ENCODE results near the gene SLMAP.

Gene SLMAP

DNA sequence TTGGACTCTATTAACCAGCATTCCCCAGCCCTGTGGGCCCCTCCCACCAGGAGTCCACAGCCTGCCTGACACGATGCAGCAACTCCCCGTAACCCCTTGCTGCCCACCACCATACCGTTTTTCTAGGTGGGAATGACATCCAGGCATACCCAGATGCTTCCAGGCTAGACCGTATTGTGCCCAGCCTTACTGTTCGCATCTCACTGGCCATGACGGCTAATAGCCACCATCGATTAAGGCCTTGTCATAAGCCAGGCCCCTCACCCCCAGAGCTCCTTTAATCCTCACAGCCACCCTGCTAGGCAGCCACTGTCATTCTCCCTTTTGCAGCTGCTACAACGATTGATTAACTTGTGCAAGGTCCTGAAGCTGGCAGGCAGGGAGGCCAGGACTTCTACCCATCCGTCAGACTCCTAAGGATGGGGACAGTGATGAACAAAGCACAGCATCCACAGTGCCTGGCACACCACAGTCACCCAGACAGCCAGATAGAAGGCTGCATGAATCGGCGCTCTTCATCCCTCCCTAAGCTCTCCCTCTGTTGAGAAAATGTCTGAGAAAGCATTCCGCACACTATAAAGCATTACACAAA is 192.1 kb downstream of the SLMAP start:
- DNase-seq = no peak

DNA sequence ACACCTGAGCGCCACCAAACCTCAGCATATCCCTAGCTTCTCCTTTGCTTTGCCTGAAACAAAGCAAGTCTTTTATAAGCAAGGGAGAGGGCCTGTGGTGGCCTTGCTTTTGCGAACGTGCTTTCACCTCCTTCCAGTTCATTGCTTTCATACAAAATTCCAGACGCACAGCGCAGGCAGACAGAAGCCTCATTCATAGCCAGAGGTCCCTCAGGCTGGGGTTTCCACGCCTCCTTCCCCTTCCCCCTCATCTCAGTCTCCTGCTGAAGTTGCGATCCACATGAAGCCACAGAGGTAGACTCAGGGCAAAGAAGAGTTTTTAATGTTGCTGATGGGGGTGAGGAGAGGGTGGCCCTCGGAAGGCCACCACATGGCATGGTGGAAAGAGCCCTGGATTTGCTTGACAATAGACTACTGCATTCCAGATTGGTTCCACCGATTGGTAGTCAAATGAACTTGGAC is 192.7 kb downstream of the SLMAP start:
- no peak for DNase-seq

DNA sequence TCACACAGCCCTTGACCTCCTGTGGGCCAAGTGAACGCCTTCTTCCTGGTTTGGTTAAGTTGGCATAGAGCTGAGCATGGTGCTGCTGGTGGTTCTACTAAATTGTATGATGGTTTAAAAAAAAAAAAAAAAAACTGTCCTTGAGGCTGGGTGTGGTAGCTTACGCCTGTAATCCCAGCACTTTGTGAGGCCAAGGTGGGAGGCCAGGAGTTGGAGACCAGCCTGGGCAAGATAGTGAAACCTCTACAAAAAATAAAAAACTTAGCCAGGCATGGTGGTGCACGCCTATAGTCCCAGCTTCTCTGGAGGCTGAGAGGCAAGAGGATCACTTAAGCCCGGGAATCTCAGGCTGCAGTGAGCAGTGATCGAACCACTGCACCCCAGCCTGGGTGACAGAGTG is 193.2 kb downstream of the SLMAP start:
- no peak for DNase-seq

DNA sequence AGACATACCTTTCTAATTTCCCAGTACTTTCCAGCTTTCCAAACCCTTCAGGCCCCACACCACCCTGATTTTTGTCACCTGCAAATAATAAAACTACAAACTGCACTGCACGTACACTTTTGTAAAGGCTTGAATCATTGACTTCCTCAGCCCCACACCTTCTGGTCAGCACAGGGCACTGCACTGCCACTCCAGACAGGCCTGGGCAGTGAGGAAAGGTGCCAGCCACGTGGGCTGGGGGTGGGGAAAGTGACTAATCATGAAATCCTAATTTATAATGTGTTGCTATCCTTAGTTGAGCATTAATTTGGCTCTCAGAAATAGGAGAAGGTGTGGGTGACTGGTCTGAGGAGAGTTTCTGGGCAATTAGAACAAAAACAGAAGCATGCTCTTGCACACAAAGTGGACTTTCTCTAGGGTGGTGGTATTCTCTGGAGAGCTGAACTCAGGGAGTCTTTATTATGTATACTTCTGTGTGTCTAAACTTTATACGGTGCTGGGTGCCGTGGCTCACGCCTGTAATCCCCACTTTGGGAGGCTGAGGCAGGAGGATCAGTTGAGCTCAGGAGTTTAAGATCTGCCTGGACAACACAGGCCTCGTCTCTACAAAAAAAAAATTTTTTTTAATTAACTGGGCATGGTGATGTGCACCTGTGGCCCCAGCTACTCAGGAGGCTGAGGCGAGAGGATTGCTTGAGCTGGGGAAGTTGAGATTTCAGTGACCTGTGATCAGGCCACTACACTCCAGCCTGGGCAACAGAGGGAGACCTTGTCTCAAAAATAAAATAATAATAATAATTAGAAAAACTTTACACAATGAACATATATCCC is 193.9 kb downstream of the SLMAP start:
- DNase-seq = no peak

DNA sequence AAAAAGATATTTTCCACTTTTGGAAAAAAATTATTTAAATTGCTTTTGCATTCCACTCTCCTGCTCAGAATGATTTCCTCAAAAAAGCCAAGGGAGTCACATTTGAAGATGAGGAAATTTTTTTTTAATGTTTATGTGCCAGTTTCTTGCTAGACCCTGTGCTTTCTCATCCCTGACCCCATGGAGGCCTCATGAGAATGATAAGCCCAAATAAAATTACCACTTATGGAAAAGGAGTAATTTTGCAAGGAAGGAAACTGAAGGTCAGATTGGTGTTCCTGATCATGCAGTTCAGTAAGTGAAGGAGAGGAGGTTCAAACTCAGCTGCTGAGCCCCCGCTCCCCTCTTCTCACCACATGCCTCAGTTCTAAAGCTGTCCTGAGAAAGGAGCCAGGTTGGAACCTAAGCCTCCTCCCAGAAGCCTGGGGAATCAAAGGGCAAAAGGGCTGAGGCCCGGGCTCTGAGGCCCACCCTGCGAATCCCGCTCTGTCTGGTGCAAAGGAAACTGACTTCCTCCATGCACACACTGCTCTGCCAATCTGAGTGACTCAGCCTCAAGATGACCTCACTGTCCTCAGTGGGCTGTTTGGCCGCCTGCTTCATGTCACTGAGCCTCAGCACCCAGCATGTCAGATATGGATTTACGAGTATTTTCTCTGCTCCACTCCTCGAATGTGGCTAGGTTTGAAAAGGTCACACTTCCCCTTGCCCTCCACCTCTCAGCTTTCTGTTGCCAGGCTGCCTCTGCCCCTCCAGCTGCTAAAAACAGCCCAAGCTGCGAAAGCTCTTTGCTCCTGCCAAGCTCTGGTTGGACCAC is 195.2 kb downstream of the SLMAP start:
- no peak for DNase-seq

DNA sequence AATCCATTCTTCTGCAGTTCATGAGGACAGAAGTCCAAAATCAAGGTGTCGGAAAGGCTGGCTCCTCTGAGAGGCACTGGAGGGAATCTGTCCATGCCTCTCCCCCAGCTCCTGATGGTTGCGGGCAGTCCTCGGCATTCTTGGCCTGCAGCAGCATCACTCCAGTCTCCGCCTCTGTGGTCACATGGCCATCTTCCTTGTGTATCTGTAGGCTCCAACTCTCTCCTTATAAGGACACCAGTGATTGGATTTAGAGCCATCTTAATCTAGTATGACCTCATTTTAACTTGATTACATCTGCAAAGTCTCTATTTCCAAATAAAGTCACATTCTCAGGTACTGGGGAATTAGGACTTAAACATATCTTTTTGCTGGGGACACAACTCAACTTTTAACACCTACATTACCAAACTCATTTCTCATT is 196.1 kb downstream of the SLMAP start:
- DNase-seq = no peak

DNA sequence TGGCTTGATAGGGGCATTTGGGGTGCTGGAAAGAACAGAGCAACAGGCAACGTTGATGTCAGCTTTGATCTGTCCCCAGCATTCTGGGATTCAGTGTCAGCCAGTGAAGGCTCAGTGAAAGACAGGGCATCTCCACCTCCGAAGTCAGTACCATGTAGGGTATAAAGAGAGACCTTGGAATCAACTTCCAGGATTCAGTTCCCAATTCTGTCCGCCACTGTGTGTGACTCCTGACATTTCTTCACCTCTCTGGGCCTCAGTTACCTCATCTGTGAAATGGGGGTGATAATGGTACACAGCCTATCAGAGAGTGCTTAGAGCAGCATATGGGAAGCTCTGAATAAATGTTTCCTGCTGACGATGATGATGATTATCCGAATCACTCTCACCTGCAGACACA is 196.5 kb downstream of the SLMAP start:
- no peak for DNase-seq

DNA sequence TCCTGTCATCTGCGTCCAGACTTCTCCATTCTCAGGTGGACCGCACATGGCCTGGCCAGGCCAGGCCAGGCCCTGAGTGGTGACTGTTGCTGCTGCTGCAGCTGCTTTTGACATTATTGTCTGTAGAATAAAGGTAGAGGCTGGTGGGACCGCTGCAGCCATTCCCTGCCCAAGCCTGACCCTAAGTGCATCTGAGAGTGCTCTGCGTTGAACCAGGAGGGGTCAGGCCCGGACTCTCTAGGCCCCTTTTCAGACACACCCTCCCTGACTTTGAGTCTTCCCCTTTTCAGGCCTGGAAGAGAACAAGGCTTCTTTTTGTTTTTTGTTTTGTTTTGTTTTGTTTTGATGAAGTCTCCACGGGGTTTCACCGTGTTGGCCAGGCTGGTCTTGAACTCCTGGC is 197.5 kb downstream of the SLMAP start:
- DNase-seq = no peak

DNA sequence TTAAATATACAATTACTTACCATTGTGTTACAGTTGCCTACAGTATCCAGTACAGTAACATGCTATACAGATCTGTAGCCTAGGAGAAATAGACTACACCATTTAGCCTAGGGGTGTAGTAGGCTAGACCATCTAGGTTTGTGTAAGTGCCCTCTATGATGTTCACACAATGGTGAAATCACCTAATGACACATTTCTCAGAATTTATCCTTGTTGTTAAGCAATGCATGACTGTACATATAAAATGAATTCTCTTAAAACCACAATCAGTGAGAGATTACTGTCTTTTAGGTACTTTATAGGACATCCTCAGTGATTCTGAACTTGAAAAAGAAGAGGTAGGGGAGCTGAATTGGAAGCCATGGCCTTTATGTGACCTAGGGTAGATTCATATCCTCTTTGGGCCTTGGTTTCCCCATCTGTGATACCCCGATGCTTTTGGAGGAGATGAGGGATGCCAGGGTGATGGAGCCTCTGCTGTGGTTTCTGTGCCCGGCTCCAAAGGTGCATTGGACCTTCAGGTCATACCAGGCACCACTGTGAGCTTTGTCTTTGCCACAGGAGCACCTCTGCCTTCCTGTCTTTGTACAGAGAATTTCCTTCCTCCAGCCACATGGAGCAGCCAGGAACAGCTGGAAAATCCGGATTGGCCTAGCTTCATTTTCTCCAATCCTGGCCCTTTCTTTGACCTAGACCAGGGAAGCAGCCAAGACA is 200.2 kb downstream of the SLMAP start:
- DNase-seq = no peak

DNA sequence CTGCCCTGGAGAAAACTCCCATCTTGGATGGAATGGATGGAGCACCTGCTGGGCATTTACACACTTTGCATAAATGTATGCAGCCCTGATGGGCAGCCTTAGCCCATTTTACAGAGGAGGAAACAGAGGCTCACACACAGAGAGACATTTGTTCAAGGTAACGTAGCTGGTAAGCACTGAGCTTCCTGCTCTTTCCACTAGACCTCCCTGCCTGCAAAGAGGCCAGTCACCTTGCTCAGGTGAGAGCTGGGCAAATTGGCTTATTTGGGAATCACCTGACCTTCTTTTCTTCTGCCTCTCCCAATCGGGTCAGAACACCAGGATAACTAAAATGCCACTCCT is 200.7 kb downstream of the SLMAP start:
- DNase-seq = no peak

DNA sequence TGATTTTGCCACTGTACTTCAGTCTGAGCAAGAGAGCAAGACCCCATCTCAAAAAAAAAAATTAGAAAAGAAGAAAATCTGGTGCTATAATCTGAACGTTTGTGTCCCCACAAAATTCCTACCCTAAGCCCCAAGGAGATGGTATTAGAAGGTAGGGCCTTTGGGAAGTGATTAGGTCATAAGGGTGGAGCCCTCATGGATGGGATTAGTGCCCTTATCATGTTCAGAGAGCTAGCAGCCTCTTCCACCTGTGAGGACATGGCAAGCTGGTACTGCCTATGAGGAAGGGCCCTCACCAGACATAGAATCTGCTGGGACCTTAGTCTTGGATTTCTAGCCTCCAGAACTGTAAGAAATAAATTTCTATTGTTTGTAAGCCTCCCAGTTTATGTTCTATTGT is 201.7 kb downstream of the SLMAP start:
- no peak for DNase-seq

DNA sequence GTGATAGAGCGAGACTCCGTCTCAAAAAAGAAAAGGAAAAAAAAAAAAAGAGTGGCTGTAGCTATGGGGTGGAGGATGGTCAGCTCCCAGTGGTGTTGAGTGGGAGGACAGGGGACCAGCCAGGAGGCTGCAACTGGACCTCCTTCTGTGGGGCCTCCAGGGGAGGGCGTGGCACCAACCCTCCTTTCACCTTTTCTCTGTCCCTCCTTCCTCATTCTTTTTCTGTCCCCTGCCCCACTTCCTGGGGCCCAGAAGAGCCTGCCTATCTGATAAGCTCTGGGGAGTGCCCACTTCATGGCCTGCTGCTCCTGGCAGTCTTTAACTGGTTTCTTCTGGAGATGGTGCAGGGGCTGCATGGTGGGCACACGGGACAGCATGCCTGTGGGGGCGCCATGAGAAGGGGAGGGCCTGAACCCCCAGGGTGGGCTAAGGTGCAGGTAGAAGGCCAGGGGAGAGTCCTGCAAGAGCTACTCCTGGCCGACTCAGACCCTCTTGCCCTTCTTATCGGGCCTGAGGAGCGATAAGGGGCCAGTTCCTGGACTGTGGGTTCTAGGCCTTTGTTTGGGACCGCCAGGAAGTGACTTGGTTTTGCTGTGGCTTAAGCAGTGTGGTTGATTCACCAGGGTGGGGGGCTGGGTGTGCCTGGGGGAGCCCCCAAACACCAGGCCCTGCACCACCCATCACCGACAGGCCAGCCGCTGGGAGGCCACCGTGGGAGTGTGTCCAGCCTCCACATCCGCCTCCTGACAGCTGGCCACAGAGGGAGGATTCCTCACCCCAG is 202.7 kb downstream of the SLMAP start:
- DNase-seq = no peak

DNA sequence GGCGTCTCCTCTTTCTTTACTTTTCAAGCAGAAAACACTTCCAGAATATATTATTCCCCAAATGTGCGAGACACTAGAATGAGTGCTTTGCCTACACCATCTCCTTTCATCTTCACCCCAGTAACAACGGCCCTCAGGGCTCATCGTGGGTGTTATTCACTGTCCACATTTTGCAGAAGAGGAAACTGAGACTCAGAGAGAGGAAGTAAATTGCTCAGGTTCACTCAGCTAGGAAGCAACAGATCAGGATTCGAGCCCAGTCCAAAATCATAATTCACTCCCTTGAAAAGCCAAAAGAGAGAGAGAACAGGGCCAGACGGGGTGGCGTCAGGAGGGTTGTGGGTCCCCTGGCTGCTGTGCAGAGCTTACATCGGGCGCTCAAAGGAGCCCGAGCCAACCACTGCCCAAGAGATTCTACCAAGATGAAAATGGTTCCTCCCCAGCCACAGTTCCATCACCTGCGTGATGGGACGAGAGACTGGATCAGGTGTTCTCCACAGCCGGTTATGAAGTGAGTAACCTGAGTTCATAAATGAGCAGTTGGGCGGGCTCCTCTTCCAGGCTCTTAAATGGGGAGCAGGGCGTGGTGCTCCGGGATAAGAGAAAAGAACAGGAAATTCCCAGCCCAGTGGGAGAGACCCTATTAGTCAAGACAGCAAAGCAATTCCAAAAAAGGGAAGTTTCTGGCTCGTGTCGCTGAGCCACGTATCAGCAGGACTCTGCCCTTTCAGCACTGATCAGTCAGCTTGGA is 203.5 kb downstream of the SLMAP start:
- no peak for DNase-seq

DNA sequence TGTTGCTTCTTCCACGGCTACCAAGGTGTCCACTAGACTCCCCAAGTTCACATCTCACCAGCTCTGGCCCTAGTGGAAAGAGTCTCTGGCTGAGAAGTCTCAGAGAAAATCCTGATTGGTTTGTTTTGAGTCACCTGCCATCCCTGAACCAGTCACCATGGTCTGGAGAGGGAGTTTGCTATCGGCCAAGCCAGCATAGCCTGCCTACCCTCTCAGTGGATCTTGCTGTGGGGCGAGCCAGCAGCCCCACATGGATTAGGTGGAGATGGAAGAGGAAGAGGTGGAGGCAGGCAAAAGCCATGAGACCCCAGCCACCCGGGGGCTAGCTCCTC is 204.0 kb downstream of the SLMAP start:
- no peak for DNase-seq

DNA sequence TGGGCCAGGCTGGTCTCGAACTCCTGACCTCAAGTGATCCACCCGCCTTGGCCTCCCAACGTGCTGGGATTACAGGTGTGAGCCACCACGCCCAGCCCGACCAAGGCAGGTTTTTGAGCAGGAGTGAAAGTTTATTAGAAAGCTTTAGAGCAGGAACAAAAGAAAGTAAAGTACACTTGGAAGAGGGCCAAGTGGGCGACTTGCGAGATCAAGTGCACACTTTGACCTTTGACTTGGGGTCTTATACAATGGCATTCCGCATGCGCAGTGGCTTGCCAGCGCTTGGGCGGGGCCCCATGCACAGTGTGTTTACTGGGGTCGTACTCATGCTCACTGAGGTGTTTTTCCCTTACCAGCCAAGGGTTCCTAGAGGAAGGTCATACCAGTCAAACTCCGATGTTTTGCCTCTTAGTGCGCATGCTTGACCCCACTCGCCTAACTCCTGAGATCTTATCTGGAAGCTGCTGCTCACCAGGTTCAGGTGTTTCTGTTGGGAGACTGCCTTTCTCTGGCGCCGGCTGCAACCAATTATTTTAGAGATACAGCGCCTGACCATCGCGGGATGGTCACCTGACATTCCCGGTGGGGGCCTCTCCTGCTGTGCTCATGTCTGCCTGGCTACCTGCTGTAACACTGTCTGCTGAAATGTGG is 205.2 kb downstream of the SLMAP start:
- DNase-seq = no peak

DNA sequence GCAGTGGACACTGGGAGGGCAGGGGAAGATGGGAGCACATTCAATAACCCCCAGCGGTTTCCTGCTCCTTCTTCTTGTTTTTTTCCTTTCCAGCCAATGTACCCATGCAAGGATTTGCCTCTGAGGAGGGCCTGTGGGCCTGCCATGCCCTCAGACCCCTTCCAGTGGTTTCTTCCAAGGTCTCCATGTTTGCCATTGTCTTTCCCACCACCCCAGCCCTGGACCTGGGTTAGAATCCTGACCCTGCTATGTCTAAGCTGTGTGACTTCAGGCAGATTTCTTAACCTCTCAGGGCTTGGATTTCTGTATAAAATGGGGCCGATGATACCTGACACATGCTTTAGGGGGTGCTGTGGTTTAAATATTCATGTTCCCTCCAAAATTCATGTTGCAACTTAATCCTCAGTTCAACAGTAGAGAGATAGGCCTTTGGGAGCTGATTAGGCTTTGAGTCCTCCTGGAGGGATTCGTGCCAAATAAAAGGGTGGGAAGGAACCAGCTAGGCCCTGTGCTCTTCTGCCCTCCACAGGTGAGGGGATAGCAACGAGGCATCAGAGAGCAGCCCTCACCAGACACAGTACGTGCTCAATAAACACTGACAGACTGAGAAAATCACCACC is 205.8 kb downstream of the SLMAP start:
- DNase-seq = no peak

DNA sequence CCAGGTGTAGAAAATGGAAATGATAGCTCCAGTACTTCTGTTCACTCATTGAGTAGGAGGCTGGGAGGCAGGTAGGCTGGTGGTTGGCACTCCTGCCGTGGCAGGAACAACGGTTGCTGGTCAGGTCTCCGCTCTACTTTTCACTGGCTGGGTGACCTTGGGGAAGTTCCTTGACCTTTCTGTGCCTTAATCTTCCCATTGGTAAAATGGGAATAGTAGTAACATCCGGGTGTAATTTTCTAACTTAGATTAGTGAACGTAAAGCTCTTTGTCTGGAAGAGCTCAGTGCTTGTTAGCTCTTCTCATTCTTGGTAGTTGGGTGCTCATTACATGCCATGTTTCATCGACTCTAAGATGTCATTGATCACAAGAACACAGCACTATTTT is 206.3 kb downstream of the SLMAP start:
- no peak for DNase-seq

DNA sequence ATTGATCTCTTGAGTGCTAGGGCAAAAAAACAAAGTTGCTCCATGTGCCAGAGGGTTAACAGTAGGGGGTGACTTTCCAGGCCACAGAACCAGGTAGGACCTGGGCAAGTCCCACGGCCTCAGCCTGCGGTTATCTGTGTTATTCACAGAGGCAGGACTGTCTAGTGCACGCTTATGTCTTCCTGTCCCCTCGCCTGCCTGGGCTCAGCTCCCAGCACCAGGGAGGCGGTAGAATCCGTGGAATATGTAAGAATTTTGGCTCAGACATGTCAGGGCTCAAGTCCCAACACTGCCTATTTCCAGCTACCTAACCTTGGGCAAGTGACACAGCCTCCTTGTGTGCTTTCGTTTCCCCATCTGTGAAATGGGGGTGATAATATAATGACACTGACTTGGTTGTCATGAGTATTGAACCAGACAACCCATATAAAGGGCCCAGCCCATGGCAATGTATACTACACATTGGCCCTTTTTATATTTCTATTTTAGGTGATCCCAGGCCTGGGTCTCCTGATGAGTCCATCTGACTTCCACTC is 207.8 kb downstream of the SLMAP start:
- no peak for DNase-seq

DNA sequence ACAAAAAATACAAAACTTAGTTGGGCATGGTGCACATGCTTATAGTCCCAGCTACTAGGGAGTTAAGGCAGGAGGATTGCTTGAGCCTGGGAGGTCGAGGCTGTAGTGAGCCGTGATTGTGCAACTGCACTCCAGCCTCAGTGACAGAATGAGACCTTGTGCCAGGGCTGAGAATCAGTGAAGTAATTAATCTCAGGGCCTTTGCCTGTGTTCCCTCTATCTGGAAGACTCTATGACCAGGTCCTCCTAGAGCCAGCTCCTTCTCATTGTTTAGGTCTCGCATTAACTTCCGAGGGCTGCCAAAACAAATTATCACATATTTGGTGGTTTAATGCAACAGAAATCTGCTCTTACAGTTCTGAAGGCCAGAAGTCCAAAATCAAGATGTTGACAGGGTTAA is 210.7 kb downstream of the SLMAP start:
- no peak for DNase-seq

DNA sequence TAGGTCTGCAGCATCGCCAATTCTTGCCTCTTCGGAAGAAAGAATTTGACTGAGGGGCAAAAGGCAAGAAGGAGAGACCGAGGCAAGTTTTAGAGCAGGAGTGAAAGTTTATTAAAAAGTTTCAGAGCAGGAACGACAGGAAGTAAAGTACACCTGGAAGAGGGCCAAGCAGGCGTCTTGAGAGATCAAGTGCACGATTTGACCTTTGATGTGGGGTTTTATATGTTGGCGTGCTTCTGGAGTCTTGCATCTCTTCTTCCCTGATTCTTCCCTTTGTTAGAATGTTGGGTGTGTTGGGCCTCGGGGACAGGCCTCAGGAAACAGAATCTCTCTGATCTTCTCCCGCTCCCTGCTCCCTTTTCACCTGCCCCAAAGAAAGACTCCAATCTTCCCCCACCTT is 211.5 kb downstream of the SLMAP start:
- DNase-seq = peak; percentile 4

DNA sequence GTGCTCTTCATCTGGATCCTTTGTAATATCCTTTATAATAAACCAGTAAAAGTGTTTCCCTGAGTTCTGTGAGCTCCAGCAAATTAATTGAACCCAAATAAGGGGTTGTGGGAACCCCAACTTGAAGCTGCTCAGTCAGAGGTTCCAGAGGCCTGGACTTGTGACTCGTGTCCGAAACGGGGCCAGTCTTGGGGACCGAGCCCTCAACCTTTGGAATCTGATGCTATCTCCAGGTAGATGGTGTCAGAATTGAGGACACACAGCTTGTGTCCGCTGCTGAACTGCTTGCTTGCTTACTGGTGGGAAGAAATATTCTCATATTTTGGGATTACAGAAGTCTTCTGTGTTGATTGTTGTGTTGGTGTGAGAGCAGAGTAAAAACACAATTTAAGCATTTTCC is 212.4 kb downstream of the SLMAP start:
- DNase-seq = no peak
